GM10248 (cell line): ENCODE measurements around the gene PPP1R27.

Experiments
- CTCF ChIA-PET: fragments of 300-600 bp; sonication (Branson Sonifier 250); formaldehyde crosslinking; extraction: SDS; loops from one replicate; lab custom pipeline; 2021; ENCODE audit warnings: antibody characterized with exemption; lab: Yijun Ruan, JAX
- POLR2A ChIA-PET: fragments of 350-650 bp; sonication (Branson Sonifier 250); formaldehyde crosslinking; extraction: SDS; loops from one replicate; lab custom pipeline; 2020; ENCODE audit warnings: antibody characterized with exemption; lab: Yijun Ruan, JAX
- DNase-seq: peaks from one replicate; pipeline ENCODE4 v3.0.0; 2012; ENCODE audit errors: extremely low spot score
- CTCF ChIP-seq: IDR thresholded peaks from 2 replicates; pipeline ENCODE4 v1.5.1; 2012; ENCODE audit warnings: mild to moderate bottlenecking, low read depth; ENCODE audit errors: extremely low read depth, missing control alignments, control extremely low read depth

The PPP1R27 gene

DNA sequence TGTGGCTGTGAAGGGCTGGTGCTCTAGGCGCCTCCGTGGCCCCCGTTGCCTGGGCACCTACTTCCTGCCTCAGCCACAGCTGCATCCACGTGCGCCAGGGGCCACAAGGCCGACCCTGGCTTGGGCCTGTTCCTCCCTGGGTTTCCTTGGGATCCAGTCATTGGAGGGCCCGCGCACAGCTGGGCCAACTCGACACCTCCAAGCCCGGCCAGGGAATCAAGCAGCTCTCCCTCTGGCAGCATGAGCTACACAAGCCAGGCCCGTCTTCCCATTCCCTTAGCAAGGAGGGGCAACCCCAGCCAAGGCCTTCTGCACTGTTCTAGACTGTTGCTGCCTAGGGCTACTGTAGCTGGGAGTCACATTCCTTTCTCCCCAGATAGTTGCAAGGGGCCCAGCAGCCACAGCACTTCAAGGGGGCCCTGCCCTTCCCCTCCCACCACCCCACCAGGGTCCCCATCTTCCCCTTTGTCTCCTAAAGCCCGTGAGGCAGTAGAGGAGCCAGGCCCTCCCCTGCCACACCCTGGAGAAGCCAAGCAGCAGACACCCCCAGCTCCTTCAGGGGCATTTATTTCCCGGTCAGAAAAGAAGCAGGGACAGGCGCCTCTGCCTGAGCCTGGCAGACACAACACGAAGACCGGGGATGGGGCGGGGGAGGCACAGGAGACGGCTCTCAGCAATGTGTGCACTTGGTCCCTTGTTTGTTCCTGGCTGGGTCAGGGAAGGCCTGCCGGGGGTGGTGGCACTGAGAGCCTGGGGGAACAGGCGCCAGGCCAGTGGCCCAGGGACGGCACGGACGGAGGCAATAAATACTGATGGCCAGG lies 32.5 kb upstream of the PPP1R27 start:
- CTCF ChIA-PET = no interaction called here
- DNase-seq = no peak
- POLR2A ChIA-PET = interaction anchor here (0.7 to 1.5 kb wide), 2 partner anchors 18 to 456 kb away, joined by 3 read pairs; no protein-coding TSS in a partner anchor
- no peak for TF ChIP-seq CTCF

GRCh38 chr17:81866440-81867169 lies 31.8 kb upstream of the PPP1R27 start:
- CTCF ChIA-PET = no interaction called here
- no peak for TF ChIP-seq CTCF
- DNase-seq = no peak
- POLR2A ChIA-PET = interaction anchor here (0.6 to 1.5 kb wide), 4 partner anchors 14 to 457 kb away, joined by 3 to 4 read pairs (median 3); no protein-coding TSS in a partner anchor

GRCh38 chr17:81865733-81866439 lies 31.0 kb upstream of the PPP1R27 start:
- no peak for DNase-seq
- ChIA-PET POLR2A (interaction anchor here (0.6 to 1.5 kb wide), 4 partner anchors 9 to 28 kb away, joined by 3 to 4 read pairs (median 4); no protein-coding TSS in a partner anchor), CTCF (no interaction called here)
- no peak for TF ChIP-seq CTCF

- no peak for DNase-seq
- TF ChIP-seq CTCF = no peak
- ChIA-PET POLR2A (interaction anchor here (0.8 to 1.3 kb wide), 2 partner anchors 9 to 13 kb away, joined by 4 read pairs; no protein-coding TSS in a partner anchor), CTCF (no interaction called here)
These were observed 30.5 kb upstream of the PPP1R27 start for GRCh38 chr17:81865358-81865732.

- no peak for DNase-seq
- POLR2A ChIA-PET = no interaction called here
- CTCF ChIA-PET = interaction anchor here (0.9 kb wide), 1 partner anchor 31 kb away, joined by 3 read pairs; the partner anchor contains the start of gene MCRIP1
- no peak for TF ChIP-seq CTCF
These were observed 29.3 kb upstream of the PPP1R27 start for GRCh38 chr17:81863833-81864768.
